H1 (cell line): ENCODE data around the gene PLBD2. TPM values are rescaled to one million over a fixed set of nuclear protein-coding genes. Genes with fewer than 3 reads are reported as not detected.

Experiments used
- CTCF ChIA-PET: fragments of 300-600 bp; sonication (Branson Sonifier 250); formaldehyde crosslinking; loops from one replicate; lab custom pipeline; 2021; ENCODE audit not compliant: partially characterized antibody; lab: Charles Lee
- POLR2A ChIA-PET: fragments of 300-600 bp; sonication (Branson Sonifier 250); formaldehyde crosslinking; loops from one replicate; lab custom pipeline; 2021; ENCODE audit warnings: inconsistent platforms; ENCODE audit not compliant: partially characterized antibody; lab: Charles Lee
- DNase-seq, 2 experiments: peaks; one replicate each; pipeline versions ENCODE4 v3.0.0 to v3.0.0-alpha.2; 2010 to 2022; ENCODE audit warnings: low spot score in 2 of 2, low read depth in 1 of 2, mixed read lengths in 1 of 2
- FAIRE-seq: peaks from 2 replicates; lab custom pipeline; 2011; peaks lifted over from hg19 to GRCh38; lab: Jason Lieb, UNC
- H2AFZ ChIP-seq: 2 replicates; pipeline ENCODE4 v1.8.1; 2012; ENCODE audit warnings: low read length, inconsistent platforms
- H2AK5ac ChIP-seq: 2 replicates; pipeline ENCODE4 v1.6.1; 2013; ENCODE audit warnings: low read depth, low read length
- H2BK120ac ChIP-seq: replicated peaks from 2 replicates; pipeline ENCODE3; 2013; ENCODE audit warnings: low read depth, low read length, inconsistent platforms
- H2BK12ac ChIP-seq: 2 replicates; pipeline ENCODE4 v1.6.1; 2013; ENCODE audit warnings: low read depth, low read length
- H2BK15ac ChIP-seq: 2 replicates; pipeline ENCODE4 v1.6.1; 2013; ENCODE audit warnings: low read length
- H2BK20ac ChIP-seq: 2 replicates; pipeline ENCODE4 v1.6.1; 2013; ENCODE audit warnings: low read length
- H2BK5ac ChIP-seq: 2 replicates; pipeline ENCODE4 v1.6.1; 2013; ENCODE audit warnings: low read depth, low read length
- H3K14ac ChIP-seq: 2 replicates; pipeline ENCODE4 v1.6.1; 2013; ENCODE audit warnings: inconsistent platforms; ENCODE audit not compliant: insufficient read length
- H3K18ac ChIP-seq: 2 replicates; pipeline ENCODE4 v1.6.1; 2013; ENCODE audit warnings: low read length; ENCODE audit errors: extremely low read depth
- H3K23ac ChIP-seq: 2 replicates; pipeline ENCODE4 v1.6.1; 2013; ENCODE audit warnings: inconsistent platforms; ENCODE audit not compliant: insufficient read length
- H3K23me2 ChIP-seq: 2 replicates; pipeline ENCODE4 v1.6.1; 2013; ENCODE audit warnings: low read depth, low read length
- H3K27ac ChIP-seq: 2 replicates; pipeline ENCODE4 v1.6.1; 2011; ENCODE audit warnings: low read depth, low read length, inconsistent platforms
- H3K27me3 ChIP-seq, 4 experiments: replicated peaks in 1 of 4; 1 replicate in 1 of 4; 2 replicates in 3 of 4; pipeline versions ENCODE4 v1.6.1 to v1.8.1; 2011 to 2013; ENCODE audit warnings: low read length in 3 of 4, mild to moderate bottlenecking in 3 of 4, inconsistent platforms in 2 of 4, mixed read lengths in 2 of 4, moderate library complexity in 1 of 4; ENCODE audit not compliant: control insufficient read depth in 3 of 4, insufficient read depth in 3 of 4; ENCODE audit errors: extremely low read depth in 1 of 4
- H3K36me3 ChIP-seq, 4 experiments: 2 replicates each; pipeline versions ENCODE4 v1.6.1 to v1.8.1; 2011 to 2013; ENCODE audit warnings: mild to moderate bottlenecking in 4 of 4, low read length in 3 of 4, moderate library complexity in 2 of 4, control low read depth in 1 of 4, inconsistent platforms in 1 of 4; ENCODE audit not compliant: insufficient read depth in 4 of 4, control insufficient read depth in 2 of 4
- H3K4ac ChIP-seq: replicated peaks from 2 replicates; pipeline ENCODE3; 2013; ENCODE audit warnings: low read length, low read depth, mixed read lengths, inconsistent platforms; ENCODE audit not compliant: insufficient read length
- H3K4me1 ChIP-seq, 4 experiments: replicated peaks in 1 of 4; 1 replicate in 1 of 4; 2 replicates in 3 of 4; pipeline versions ENCODE4 v1.6.1 to v1.8.1; 2011 to 2013; ENCODE audit warnings: low read length in 3 of 4, inconsistent platforms in 2 of 4, mixed read lengths in 1 of 4; ENCODE audit not compliant: insufficient read depth in 4 of 4, control insufficient read depth in 3 of 4
- H3K4me2 ChIP-seq, 2 experiments: 2 replicates each; pipeline versions ENCODE4 v1.6.1 to v1.8.1; 2011 to 2013; ENCODE audit warnings: low read depth in 2 of 2, low read length in 2 of 2, control low read depth in 1 of 2, inconsistent platforms in 1 of 2, mild to moderate bottlenecking in 1 of 2; ENCODE audit not compliant: insufficient read depth in 1 of 2
- H3K4me3 ChIP-seq, 4 experiments: fragments of 200-600, 300-600 bp in 1 of 4; sonication (generic), shearing (Covaris generic), sonication (Bioruptor Twin) in 1 of 4; 2 replicates each; pipeline versions ENCODE4 v1.5.1 to v1.8.1; 2011 to 2016; ENCODE audit warnings: low read length in 4 of 4, low read depth in 3 of 4, control low read depth in 2 of 4, inconsistent platforms in 2 of 4, mild to moderate bottlenecking in 2 of 4, mixed read lengths in 1 of 4, moderate library complexity in 1 of 4; ENCODE audit not compliant: insufficient read depth in 2 of 4; ENCODE audit errors: extremely low read depth in 1 of 4
- H3K56ac ChIP-seq: replicated peaks from 2 replicates; pipeline ENCODE3; 2013; ENCODE audit warnings: low read depth, mild to moderate bottlenecking, mixed read lengths, low read length, inconsistent platforms; ENCODE audit not compliant: insufficient read length
- H3K79me1 ChIP-seq: 2 replicates; pipeline ENCODE4 v1.6.1; 2013; ENCODE audit warnings: low read depth, low read length, control low read depth
- H3K79me2 ChIP-seq, 2 experiments: 2 replicates each; pipeline versions ENCODE4 v1.6.1 to v1.8.1; 2012 to 2013; ENCODE audit warnings: low read length in 2 of 2, mild to moderate bottlenecking in 2 of 2, inconsistent platforms in 1 of 2; ENCODE audit not compliant: insufficient read depth in 2 of 2, control insufficient read depth in 1 of 2
- H3K9ac ChIP-seq, 4 experiments: replicated peaks in 1 of 4; 1 replicate in 1 of 4; 2 replicates in 3 of 4; pipeline versions ENCODE4 v1.6.1 to v1.8.1; 2011 to 2013; ENCODE audit warnings: low read depth in 3 of 4, low read length in 3 of 4, control low read depth in 2 of 4, mild to moderate bottlenecking in 2 of 4, moderate library complexity in 2 of 4, inconsistent platforms in 1 of 4; ENCODE audit errors: extremely low read depth in 1 of 4
- H3K9me3 ChIP-seq, 2 experiments: 2 replicates each; pipeline versions ENCODE4 v1.6.1 to v1.8.1; 2012 to 2013; ENCODE audit warnings: mild to moderate bottlenecking in 2 of 2, moderate library complexity in 2 of 2, control low read depth in 1 of 2, inconsistent platforms in 1 of 2, low read depth in 1 of 2, low read length in 1 of 2, mixed read lengths in 1 of 2; ENCODE audit not compliant: insufficient read depth in 2 of 2
- H4K20me1 ChIP-seq, 2 experiments: replicated peaks in 1 of 2; 2 replicates each; pipeline versions ENCODE3 to v1.8.1; 2011 to 2013; ENCODE audit warnings: inconsistent platforms in 2 of 2, low read length in 2 of 2, mild to moderate bottlenecking in 1 of 2; ENCODE audit not compliant: insufficient read depth in 2 of 2, control insufficient read depth in 1 of 2
- H4K5ac ChIP-seq: 2 replicates; pipeline ENCODE4 v1.6.1; 2013; ENCODE audit warnings: low read length, low read depth, mixed read lengths, inconsistent platforms; ENCODE audit not compliant: insufficient read length
- H4K8ac ChIP-seq: 2 replicates; pipeline ENCODE4 v1.8.0; 2013; ENCODE audit warnings: mild to moderate bottlenecking, moderate library complexity, low read length, inconsistent platforms; ENCODE audit not compliant: insufficient read depth; ENCODE audit errors: extremely low read depth
- H4K91ac ChIP-seq: replicated peaks from 2 replicates; pipeline ENCODE3; 2013; ENCODE audit warnings: low read length, mixed read lengths, inconsistent platforms; ENCODE audit not compliant: insufficient read length
- CTCF ChIP-seq, 3 experiments: IDR thresholded peaks; 1 replicate in 2 of 3; 2 replicates in 1 of 3; pipeline versions ENCODE4 v1.5.1 to v1.6.1; 2011; ENCODE audit warnings: low read length in 3 of 3, mild to moderate bottlenecking in 3 of 3, inconsistent platforms in 2 of 3, low read depth in 1 of 3, moderate library complexity in 1 of 3; ENCODE audit not compliant: insufficient read depth in 1 of 3; ENCODE audit errors: control extremely low read depth in 1 of 3
- E2F6 ChIP-seq: IDR thresholded peaks from 2 replicates; pipeline ENCODE4 v1.6.1; 2012; ENCODE audit warnings: inconsistent platforms
- EP300 ChIP-seq, 2 experiments: IDR thresholded peaks; 1 replicate in 1 of 2; 2 replicates in 1 of 2; pipeline ENCODE4 v1.6.1; 2011 to 2012; ENCODE audit warnings: low read depth in 2 of 2, low read length in 2 of 2, mild to moderate bottlenecking in 2 of 2, borderline replicate concordance in 1 of 2, inconsistent platforms in 1 of 2, moderate library complexity in 1 of 2
- FOSL1 ChIP-seq: IDR thresholded peaks from 2 replicates; pipeline ENCODE4 v1.6.1; 2011; ENCODE audit warnings: mild to moderate bottlenecking, low read depth, low read length, moderate library complexity; ENCODE audit not compliant: insufficient read depth
- KDM1A ChIP-seq: fragments of 200-600, 300-600 bp; sonication (generic); IDR thresholded peaks from 2 replicates; pipeline ENCODE4 v1.7.1; 2016; ENCODE audit warnings: mild to moderate bottlenecking, low read length, borderline replicate concordance
- POLR2A ChIP-seq, 2 experiments: IDR thresholded peaks; 1 replicate in 1 of 2; 2 replicates in 1 of 2; pipeline ENCODE4 v1.6.1; 2011; ENCODE audit warnings: low read depth in 2 of 2, low read length in 2 of 2, mild to moderate bottlenecking in 2 of 2; ENCODE audit errors: control extremely low read depth in 1 of 2
- TAF1 ChIP-seq: IDR thresholded peaks from 2 replicates; pipeline ENCODE4 v1.6.1; 2011; ENCODE audit warnings: mild to moderate bottlenecking, low read depth, low read length
- TBP ChIP-seq: IDR thresholded peaks from 2 replicates; pipeline ENCODE4 v1.6.1; 2011; ENCODE audit warnings: low read depth, low read length, improper control_type of control experiment
- WGBS, 2 experiments: shearing (Covaris generic) in 1 of 2; methylation state at CpG; one replicate each; pipeline versions ENCODE4 v1.1.6 to v1.1.7; 2013 to 2015; ENCODE audit warnings: low lambda C conversion rate in 2 of 2, mixed read lengths in 2 of 2, inconsistent platforms in 1 of 2, low coverage in 1 of 2, missing lambda C conversion rate in 1 of 2; ENCODE audit not compliant: insufficient replicate concordance in 2 of 2, insufficient coverage in 1 of 2, insufficient read length in 1 of 2; ENCODE audit errors: extremely low coverage in 1 of 2, missing lambda C conversion rate in 1 of 2; 5-methylcytosine and 5-hydroxymethylcytosine counted together
- polyA plus RNA-seq, 7 experiments: library from polyadenylated mRNA; depleted of rRNA in 3 of 7; stranded (reverse) in 5 of 7; unstranded in 2 of 7; fragments of >200 nt in 5 of 7; fragments of 200-250 nt in 2 of 7; gene quantifications; 1 replicate in 5 of 7; 2 replicates in 1 of 7; 4 replicates in 1 of 7; pipeline versions ENCODE4 v1.2.1 to v1.2.3, GENCODE V29; 2011 to 2013; ENCODE audit warnings: missing spikeins in 2 of 7, mixed read lengths in 2 of 7
- total RNA-seq: library from RNA; stranded (reverse); fragmentation: NEBNext Ultra II Directional; extraction: Animal tissue kit (Norgen Biotek cat#: 25700); gene quantifications from 2 replicates; pipeline ENCODE4 v1.2.1, GENCODE V29; 2021

The PLBD2 gene
- total and polyA plus RNA-seq, 2 of the 8 experiments (the other 6 are each of a cell fraction or from before 2014, with no cell fraction given) = 16.8 to 33.5 TPM

GRCh38 chr12:113348849-113349536 lies 9.4 kb upstream of the PLBD2 start:
- no peak overlapping the region for H3K27ac ChIP-seq
- 43% methylated on average over 19 of the region's 19 CpGs; no CpG with 5 or more reads in 1 of the 2 experiments for WGBS, 2 experiments
- ChIA-PET CTCF (interaction anchor here (0.7 to 1.5 kb wide), 5 partner anchors 14 to 251 kb away, joined by 3 to 4 read pairs (median 3); no protein-coding TSS in a partner anchor), POLR2A (interaction anchor here (0.6 to 2.5 kb wide), 5 partner anchors 9 to 42 kb away, joined by 3 to 8 read pairs (median 4); partner anchors contain the start of gene SLC8B1)
- H3K36me3 ChIP-seq = no peaks in the 10 kb centered on the region
- no peak overlapping the region for H3K4ac ChIP-seq
- no peak overlapping the region for H3K56ac ChIP-seq
- no peak overlapping the region for H2BK120ac ChIP-seq
- no peaks in the 10 kb centered on the region for H3K79me1 ChIP-seq
- H3K27me3 ChIP-seq = no peaks in the 10 kb centered on the region
- no peak overlapping the region for H3K23ac ChIP-seq
- peak overlapping the region in 2 of 4 experiments; percentile 31 to 41; a peak in 3 of 8 replicates for H3K4me3 ChIP-seq
- H3K4me1 ChIP-seq = peaks cover 0 to 8% (median 5%) of the 10 kb centered on the region in 4 experiments; a peak in 5 of 7 replicates
- H3K14ac ChIP-seq = no peak overlapping the region
- H2BK20ac ChIP-seq = 0 out of 2 replicates have a peak overlapping the region, but pooled peaks have one; percentile 75
- peak overlapping the region; percentile 55 to 94 for H3K4me2 ChIP-seq
- H4K20me1 ChIP-seq = no peaks in the 10 kb centered on the region
- no peaks in the 10 kb centered on the region for H3K23me2 ChIP-seq
- DNase-seq = peak in 1 of 2 experiments; percentile 53
- no peak overlapping the region for H4K8ac ChIP-seq
- H3K18ac ChIP-seq = peak overlapping the region; percentile 62; the same call in 1 of the 2 replicates
- peak overlapping the region; percentile 18; the same call in 1 of the 2 replicates for H2BK12ac ChIP-seq
- no peak overlapping the region for H2AK5ac ChIP-seq
- peak overlapping the region; percentile 77 for H2AFZ ChIP-seq
- no peak overlapping the region for H4K5ac ChIP-seq
- no peak overlapping the region for H4K91ac ChIP-seq
- no peaks in the 10 kb centered on the region for H3K79me2 ChIP-seq
- peak overlapping the region; percentile 28; the same call in 1 of the 2 replicates for H2BK5ac ChIP-seq
- H2BK15ac ChIP-seq = peak overlapping the region; percentile 66
- H3K9me3 ChIP-seq = no peaks in the 10 kb centered on the region
- 0 out of 7 replicates have a peak overlapping the region, but pooled peaks of 1 of the 4 experiments have one; percentile 31 for H3K9ac ChIP-seq
- peak; percentile 7 for FAIRE-seq
- TF ChIP-seq POLR2A (IDR thresholded peaks at IDR 0.05; ENCODE audit: control extremely low read depth in 1 of 2, low read depth in 2 of 2, low read length in 2 of 2) (no peak), TAF1 (no peak), EP300 (IDR thresholded peaks at IDR 0.05; ENCODE audit: borderline replicate concordance in 1 of 2, low read depth in 2 of 2, low read length in 2 of 2) (no peak), TBP (0 out of 2 replicates have a peak, but pooled peaks have one; percentile 30), CTCF (IDR thresholded peaks at IDR 0.05; ENCODE audit: control extremely low read depth in 1 of 3, insufficient read depth in 1 of 3, low read depth in 1 of 3, low read length in 3 of 3) (no peak), E2F6 (no peak), FOSL1 (no peak), KDM1A (no peak)
